Measurements from ENCODE around the gene FAT2.

Gene FAT2

GRCh38 chr5:151565971-151566370 is 25.2 kb downstream of the FAT2 start:
- intact Hi-C loops (cut with DNase I): no loop called here

GRCh38 chr5:151562019-151562707 is 29.0 kb downstream of the FAT2 start:
- intact Hi-C loops (cut with DNase I): no loop called here

More at GRCh38 chr5:151565971-151566370, 25.2 kb downstream of the FAT2 start:
- no peak for DNase-seq

GRCh38 chr5:151557951-151558350 is 33.2 kb downstream of the FAT2 start:
- DNase-seq: no peak
- intact Hi-C loops (cut with DNase I): no loop called here

More at GRCh38 chr5:151562019-151562707, 29.0 kb downstream of the FAT2 start:
- no peak for DNase-seq

DNA sequence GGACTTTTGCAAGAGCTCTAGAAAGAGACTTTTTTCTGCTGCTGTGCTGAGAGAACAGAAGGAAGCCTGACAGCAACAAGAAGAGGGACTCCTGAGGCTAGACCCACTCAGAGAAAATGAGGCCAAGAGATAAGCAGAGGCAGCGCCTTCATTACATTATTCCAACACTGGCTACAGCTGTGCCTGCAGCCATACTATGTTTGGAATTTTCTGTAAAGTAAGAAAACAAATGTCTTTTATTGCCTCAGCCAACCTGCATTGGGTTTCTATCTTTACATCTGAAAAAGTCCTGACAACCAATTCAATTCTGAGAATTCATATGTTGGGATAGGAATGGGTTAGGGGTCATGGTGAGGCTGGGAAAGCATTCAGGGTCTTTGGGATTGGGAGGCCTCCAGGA is 33.7 kb downstream of the FAT2 start:
- DNase-seq: no peak
- intact Hi-C loops (cut with DNase I): no loop called here

DNA sequence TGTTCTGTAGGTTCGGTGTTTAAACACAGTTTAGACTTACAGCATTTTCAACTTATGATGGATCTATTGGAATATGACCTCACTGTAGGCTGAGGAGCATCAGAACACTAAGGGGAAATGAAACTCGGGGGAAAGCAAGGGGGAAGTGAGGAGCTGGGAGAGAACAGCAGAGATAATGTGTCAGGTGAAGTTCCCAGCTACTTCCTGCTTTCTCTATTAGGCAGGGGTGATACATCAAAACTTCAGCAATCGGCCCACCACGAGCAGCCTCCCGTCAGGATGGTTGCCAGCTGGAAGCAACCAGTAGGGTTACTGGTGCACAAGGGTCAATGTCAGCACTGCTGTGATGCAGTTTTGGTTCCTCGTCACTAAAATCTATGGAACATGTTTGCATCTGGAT is 34.3 kb downstream of the FAT2 start:
- intact Hi-C loops (cut with DNase I): no loop called here
- DNase-seq: no peak

DNA sequence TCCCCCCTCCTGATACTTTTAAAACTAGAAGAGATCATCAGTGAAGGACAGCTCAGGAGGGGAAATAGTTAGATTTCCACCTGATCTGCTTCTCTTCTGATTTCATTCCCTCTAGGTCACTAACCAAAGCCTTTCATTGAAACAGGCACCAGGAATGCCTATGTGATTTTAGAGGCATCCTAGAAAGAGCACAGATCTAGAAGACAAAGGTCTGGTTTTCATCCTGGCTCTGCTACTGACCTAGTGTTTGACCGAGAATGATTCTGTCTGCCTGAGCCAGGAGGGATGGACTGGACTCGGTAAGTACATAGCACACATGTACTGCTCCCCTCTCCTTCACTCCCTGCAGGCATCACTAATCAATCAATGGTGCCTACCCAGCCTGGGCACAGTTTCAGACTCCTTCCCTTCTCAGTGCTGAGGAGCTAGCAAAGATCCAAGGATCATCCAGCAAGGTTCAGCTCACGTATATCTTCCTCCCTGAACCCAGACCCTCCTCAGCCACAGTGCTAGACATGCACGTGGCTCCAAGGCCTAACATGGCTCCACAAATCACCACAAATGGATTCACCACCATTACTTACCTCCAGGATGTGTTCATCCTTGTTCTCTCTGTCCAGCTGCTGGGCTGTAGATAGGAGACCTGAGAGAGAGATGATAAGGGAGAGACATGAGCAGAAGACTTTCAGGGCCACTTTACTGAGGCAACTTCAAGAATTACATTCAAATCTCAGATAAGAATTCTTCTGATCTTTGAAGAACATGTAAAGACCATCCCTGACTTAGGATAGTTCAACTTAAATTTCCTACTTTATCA is 35.2 kb downstream of the FAT2 start:
- intact Hi-C loops (cut with DNase I): no loop called here

GRCh38 chr5:151553695-151554094 is 37.4 kb downstream of the FAT2 start:
- no peak for DNase-seq
- intact Hi-C loops (cut with DNase I): no loop called here

More for the DNA sequence above, 35.2 kb downstream of the FAT2 start:
- DNase-seq: no peak

DNA sequence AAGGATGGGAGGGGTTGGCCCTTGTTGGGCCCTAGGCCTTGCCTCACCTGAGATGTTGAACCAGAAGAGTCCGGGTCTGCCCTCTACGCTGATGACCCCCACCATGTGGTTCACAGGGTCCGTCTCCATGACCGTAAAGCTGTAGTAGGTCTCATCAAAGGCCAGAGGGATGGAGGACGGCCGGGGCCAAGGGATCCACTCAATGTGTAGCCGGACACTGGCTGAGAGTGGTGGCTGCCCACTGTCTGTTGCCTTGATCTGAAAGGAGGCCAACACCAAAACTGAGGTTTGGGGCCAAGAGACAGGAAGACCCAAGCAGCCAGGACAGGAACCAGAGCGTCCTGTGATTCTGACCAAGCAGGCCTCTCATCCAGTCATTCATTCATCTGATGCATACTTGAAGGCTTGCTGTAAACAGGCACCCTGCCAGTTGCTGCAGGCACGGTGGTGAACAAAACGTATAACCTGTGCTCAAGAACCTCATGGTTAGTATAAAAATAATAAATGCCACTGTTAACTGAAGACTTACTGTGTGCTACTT is 37.9 kb downstream of the FAT2 start:
- no peak for DNase-seq
- intact Hi-C loops (cut with DNase I): no loop called here

DNA sequence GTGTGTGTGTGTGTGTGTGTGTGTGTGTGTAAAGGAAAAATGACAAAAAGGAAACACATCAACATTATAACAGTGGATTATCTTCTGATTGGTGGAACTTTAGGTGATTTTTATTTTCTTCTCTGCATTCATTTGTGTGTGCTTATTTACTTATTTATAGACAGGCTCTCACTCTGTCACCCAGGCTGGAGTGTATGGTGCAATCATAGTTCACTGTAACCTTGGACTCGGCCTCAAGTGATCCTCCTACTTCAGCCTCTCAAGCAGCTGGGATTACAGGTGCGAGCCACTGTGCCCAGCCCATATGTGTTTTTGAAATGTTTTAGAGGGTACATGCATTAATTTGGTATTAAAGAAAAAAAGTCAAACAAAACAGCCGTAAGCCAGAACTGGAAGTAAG is 39.1 kb downstream of the FAT2 start:
- intact Hi-C loops (cut with DNase I): no loop called here
- DNase-seq: no peak

DNA sequence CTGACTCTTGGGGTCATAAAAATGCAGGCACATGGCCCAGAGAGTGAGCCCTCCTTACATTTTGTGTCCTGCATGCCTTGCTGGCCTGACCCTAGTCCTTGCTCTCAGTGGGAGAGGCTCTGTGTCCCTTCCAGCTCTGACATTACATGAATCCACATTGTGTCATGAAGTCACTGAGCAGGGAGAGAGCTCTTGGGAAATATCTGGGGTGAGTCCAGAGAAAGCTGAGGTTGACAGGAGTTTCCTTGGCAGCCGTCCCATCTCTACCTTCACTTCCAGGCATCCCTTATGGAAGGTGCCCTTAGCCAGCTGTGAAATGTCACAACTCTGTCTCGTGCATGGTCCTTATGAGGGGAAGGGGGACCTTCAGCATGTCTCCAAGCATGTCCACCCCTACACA is 41.0 kb downstream of the FAT2 start:
- intact Hi-C loops (cut with DNase I): no loop called here
- DNase-seq: no peak

- DNase-seq: no peak
- intact Hi-C loops (cut with DNase I): no loop called here
Measured at GRCh38 chr5:151549713-151550112, 41.4 kb downstream of the FAT2 start.

DNA sequence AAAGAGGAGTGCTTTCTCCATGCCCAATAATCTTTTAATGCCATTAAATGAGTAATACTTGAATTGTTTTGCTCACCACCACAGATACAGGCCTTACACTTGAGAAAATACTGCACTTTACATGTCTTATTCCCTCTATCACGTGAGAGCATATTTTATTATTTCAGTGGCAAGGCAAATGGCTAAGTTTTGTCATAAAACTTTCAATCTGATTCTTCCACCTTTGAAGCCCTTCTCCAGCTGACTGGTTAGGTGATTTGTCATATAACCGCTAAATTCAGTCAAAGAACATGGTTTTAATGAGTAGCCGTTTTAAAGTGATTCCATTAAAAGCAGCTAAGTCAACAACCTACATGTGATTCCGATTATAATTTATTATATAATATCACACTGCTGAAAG is 43.8 kb downstream of the FAT2 start:
- intact Hi-C loops (cut with DNase I): no loop called here
- no peak for DNase-seq

GRCh38 chr5:151541571-151541970 is 49.6 kb downstream of the FAT2 start:
- no peak for DNase-seq
- intact Hi-C loops (cut with DNase I): no loop called here
